ENCODE data around the gene CD36.
A peak's percentile ranks its signal among the peaks of the same experiment; 100 is the strongest.
"Not testable (repeated sequence)": the region's sequence is repeated elsewhere in the genome, so short reads cannot be mapped to it uniquely, and the experiment has no call there.

Gene CD36

DNA sequence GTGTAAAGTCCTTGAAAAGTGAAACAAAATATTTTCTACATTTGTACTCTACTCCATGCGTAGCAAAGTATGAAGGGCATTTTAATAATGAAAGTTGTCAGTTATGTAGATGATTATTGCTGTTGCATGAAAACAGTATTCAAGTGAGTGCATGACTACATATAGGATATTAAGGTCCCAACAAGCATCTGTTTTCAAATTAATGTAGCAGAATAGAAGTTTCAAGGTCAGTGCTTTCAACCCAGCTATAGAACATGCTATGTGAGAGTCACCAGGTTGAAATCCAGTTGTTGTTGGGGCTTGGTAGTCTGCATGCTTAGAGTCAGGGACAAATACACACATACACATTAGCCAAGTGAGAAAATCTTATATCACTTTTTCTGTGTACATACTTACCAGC is 14.8 kb downstream of the CD36 start:
- no peak for DNase-seq (ENCODE audit: low spot score)

- no peak for DNase-seq (ENCODE audit: low spot score)
Observed at GRCh38 chr7:80654887-80655340, 16.5 kb downstream of the CD36 start.

GRCh38 chr7:80656029-80656428 is 17.6 kb downstream of the CD36 start:
- no peak for DNase-seq (ENCODE audit: low spot score)

DNA sequence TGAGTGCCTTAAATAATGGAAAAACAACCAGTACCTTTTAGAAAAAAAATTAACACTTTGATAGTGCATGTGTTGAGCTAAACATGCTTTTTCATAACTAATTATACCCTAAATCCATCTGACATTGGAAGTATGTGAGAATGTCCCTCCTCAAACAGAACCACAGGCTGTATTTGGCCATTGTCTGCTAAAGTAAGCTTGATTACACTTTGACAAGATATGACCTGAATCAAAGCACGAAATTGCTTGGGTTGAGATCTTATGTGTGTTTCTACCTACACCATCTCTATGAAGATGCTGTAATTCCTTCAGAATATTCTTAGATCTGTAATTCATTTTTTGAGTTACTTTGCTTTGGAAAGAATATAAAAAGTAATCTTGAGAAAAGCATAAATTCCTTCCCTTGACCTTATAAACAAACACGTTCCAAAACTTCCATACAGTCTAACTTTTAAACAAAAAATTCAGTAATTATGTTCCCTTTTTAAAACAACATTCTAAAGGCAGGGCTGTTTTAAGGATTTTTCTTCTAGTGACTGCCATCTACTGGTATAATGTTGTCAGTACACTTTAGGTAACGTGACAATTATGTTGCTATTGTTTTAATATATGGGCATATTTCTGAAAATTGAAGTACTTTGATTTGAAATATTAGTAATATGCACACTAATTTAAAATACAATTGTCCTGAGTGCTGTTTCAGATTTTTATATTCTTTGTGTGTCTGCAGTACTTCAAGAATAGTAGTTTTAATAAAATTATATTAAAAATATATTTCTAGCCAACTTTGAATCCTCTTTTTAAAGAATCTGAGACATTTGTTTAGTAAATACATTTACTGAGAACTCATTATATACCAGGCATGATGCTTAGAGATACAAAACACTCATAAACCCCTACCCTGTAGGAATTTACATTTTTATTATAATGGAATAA is 20.9 kb downstream of the CD36 start:
- peak; percentile 50 for DNase-seq (ENCODE audit: low spot score)

- no peak for DNase-seq (ENCODE audit: low spot score)
Observed at GRCh38 chr7:80660939-80661338, 22.5 kb downstream of the CD36 start.

DNA sequence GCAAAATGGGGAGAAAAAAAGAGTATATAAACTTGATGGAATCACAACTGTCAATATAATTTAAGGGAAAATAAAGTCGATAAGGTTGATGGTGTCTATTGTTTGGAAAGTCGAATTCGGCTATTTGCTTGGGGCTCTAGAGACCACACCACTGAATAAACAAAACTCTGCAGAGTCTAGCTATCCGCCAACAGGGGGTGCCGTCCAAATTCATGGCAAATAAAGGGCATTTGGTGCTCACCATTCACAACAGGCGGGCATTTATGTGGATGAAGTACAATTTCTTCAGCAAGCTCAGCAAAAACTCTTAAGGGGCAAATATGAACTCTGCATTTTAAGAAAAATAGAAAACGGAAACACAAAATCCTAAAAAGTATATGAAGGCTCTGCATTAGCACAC is 23.3 kb downstream of the CD36 start:
- DNase-seq (ENCODE audit: low spot score) = no peak

- no peak for DNase-seq (ENCODE audit: low spot score)
Observed at GRCh38 chr7:80662252-80662651, 23.8 kb downstream of the CD36 start.

DNA sequence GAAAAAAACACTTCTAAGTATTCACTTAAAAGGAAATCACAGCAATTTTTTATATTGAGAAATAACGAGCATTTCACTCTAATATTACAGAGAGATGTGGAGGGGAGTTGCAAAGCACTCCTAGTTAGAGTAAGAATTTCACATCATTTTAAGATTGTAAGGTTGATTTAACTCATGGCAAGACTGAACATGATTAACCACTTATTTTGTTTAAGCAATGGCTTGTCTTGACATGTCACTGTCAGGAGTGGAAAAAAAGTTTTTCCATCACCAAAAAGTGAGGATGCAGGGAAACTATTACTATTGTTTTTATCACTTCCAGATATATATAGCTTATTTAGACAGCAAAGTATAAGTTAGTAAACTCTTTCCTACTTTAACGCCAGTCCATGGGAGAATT is 27.1 kb downstream of the CD36 start:
- DNase-seq (ENCODE audit: low spot score) = no peak

DNA sequence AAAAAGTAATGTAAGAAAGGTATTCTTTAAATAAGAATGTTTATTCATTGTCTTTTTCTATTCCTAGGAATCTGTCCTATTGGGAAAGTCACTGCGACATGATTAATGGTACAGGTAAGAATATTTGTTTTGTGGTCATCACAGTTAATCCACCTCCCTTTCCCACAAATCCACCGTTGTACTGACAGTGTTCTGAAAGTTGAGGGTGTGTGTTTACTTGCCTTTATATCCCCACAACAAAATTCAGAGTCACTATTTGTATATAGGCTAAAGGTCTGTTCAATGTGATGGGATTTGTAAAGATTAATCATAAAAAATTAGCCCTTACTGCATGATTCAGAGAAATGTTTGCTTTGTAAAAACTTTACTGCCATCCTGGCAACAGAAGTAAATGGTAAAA is 27.9 kb downstream of the CD36 start:
- no peak for DNase-seq (ENCODE audit: low spot score)

GRCh38 chr7:80669367-80669766 is 30.9 kb downstream of the CD36 start:
- DNase-seq (ENCODE audit: low spot score) = not testable (repeated sequence)

DNA sequence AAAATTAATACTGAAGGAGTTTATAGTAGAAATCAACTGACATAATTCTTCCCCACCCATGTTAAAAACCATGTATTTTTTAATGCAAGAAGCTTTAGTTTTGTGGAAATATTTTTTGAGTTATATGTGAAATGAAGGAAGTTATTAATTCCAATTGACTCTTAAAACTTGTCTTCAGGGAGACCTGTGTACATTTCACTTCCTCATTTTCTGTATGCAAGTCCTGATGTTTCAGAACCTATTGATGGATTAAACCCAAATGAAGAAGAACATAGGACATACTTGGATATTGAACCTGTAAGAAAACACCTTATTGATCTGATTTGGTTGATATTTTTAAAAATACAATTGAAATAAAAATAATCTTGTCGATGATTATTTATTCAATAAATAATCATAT is 33.3 kb downstream of the CD36 start:
- no peak for DNase-seq (ENCODE audit: low spot score)

- DNase-seq (ENCODE audit: low spot score) = no peak
Observed at GRCh38 chr7:80675090-80675489, 36.6 kb downstream of the CD36 start.

DNA sequence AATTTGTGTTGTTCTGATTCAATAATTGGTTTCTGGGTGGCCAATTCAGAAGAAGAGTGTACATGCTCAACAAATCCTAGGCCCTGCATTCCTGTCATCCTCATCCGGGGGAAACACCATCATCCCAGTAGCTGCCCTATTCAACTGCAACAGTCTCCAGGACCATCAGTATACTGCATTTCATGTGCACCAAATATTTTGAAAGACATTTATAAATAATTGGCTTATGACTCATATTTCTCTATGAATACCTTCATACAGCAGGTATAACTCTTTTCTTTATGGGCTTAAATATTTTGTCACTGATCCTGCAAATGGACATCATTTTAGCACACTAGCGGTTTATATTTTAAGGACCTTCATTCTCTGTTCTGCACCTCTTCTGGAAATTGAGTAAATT is 38.0 kb downstream of the CD36 start:
- no peak for DNase-seq (ENCODE audit: low spot score)

GRCh38 chr7:80677629-80678028 is 39.2 kb downstream of the CD36 start:
- no peak for DNase-seq (ENCODE audit: low spot score)

DNA sequence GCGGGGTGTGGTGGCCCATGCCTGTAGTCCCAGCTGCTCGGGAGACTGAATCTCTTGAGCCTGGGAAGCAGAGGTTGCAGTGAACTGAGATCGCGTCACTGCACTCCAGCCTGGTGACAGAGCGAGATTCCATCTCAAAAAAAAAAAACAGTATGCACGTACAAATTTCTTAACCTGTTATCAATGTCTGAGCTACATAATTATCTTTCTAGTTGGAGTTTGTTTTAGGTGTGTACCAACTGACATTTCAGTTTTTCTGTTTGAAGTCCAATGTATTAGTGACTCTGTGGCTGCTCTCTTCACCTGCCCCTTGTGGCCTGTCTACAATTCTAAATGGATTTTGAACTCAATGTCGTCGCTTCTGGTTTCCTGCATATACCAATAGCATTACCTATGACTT is 40.3 kb downstream of the CD36 start:
- DNase-seq (ENCODE audit: low spot score) = no peak

DNA sequence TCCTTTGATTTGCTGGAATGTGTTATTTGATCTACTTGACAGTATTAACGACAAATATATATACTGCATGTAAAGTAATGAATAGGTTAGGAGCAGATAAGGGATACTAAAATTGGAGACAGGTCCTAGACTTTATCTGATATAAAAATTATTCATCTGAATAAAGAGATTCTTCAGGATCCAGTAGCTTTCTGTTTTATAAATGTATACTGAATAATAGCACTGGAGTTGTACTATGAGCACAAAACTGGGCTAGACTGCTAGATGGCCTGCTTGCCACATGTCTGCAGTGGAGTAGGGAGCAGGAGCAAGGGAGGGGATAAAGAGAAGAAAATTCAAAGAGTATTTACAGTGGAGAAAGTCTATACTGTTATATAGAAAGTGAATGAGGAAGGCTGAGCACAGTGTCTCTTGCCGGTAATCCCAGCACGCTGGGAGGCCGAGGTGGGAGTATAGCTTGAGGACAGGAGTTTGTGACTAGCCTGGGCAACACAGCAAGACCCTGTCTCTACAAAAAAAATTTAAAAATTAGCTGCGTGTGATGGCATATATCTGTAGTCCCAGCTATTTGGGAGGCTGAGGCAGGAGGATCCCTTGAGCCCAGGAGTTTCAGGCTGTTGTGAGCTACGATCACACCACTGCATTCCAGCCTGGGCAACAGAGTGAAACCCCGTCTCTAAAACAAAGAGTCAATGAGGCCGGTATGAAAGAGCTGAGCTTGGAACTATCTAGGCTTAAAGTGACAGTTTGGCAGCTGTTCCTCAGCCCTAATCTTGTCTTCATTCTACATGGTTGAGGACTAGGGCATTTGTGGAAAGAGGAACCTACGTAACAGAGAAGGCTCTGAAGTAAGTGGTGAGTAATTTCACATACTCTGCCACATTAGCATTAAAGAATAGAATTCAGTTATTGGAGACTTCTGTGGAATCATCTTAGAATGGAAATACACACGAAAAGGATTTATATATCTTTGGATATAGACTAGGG is 41.8 kb downstream of the CD36 start:
- no peak for DNase-seq (ENCODE audit: low spot score)

DNA sequence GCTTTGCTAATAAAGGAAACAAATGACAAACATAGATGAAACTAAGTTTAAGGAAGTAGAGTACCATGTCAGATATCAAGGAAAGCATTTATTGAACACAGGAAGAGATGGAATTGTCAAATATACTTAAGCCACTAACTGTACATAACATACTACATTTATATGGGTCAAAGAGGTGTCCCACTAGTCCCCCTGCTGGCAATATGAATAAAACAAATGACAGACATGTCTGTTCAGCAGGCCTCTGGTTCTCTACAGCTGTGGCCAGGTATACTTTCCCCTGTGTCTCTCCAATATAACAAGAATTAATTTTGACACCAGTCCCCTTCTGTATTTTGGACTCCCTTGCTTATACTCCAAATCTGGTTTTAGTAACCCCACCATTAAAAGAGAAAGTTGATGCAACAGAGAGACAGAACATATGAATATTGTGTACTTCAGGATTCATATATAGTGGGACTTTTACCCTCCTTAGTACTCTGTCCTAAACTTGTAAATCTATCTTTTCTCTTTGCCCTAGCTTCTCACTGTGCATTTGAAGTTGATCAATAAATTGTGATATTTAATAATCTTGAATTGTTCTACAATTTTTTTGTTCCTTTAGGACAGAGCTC is 42.9 kb downstream of the CD36 start:
- peak; percentile 37 for DNase-seq (ENCODE audit: low spot score)

DNA sequence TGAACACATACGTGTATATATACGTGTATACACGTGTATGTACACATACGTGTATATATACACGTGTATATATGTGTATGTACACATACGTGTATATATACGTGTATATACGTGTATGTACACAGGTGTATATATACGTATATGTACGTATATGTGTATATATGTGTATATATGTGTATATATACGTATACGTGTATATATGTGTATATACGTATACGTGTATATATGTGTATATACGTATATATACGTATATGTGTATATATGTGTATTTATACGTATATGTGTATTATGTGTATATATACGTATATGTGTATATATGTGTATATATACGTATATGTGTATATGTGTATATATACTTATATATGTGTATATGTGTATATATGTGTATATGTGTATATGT is 44.3 kb downstream of the CD36 start:
- DNase-seq (ENCODE audit: low spot score) = no peak

DNA sequence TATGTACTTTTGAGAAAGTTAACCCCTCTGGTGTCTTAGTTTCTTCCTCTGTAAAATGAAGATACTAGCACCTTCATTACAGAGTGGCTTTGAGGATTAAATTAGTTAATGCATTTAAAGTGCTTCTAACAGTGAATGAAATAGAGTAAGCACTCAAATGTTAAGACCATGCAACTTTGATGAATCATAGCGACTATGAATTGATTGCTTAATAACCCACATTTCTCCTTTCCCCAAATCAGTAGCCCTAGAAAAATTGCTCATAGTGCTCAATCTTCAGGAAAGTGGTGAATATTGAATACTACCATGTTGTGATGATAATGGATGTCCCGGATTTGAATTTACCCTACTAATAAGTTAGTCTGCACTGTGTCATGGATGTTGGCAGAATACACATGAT is 48.1 kb downstream of the CD36 start:
- DNase-seq (ENCODE audit: low spot score) = peak; percentile 27

DNA sequence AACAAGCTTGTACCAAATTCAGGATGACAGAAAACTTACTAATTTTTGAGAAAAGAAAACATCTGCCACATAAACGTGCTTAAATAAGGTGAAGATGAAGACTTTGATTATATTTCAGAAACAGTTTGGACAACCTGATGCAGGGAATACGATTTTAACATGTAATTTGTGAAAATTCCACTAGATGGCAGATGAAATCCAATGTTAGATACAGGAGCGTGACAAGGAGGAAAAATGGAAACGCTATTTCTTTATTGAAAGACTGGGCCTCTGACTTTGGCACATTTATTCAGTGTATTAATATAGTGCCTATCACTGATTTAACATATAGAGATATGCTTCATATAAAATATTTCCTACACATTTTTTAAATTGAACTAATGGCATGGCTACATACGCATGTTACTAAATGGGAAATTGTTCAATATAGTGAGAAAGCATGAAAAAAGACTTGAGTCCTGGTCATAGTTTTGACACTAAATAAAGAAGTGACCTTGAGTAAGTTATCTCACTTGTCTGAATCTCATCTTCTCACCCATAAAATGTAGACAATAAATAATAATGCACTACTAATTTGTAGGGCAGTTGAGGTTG is 60.7 kb downstream of the CD36 start:
- peak; percentile 33 for DNase-seq (ENCODE audit: low spot score)

- no peak for DNase-seq (ENCODE audit: low spot score)
Observed at GRCh38 chr7:80699721-80700256, 61.3 kb downstream of the CD36 start.

GRCh38 chr7:80703272-80703671 is 64.8 kb downstream of the CD36 start:
- no peak for DNase-seq (ENCODE audit: low spot score)

All from GM03348 (cell line).